22Rv1 (cell line): ENCODE measurements around the gene TRIM27.

ENCODE experiments used
- ZFX ChIP-seq: fragments of 450-650 bp; IDR thresholded peaks from 2 replicates; pipeline ENCODE4 v1.6.1; 2017; ENCODE audit warnings: antibody characterized with exemption, borderline replicate concordance
- TF ChIP-seq, protein P1 (sequence below): fragments of 450-650 bp; IDR thresholded peaks from 2 replicates; pipeline ENCODE4 v1.5.1; 2017; ENCODE audit warnings: mild to moderate bottlenecking

DNA sequence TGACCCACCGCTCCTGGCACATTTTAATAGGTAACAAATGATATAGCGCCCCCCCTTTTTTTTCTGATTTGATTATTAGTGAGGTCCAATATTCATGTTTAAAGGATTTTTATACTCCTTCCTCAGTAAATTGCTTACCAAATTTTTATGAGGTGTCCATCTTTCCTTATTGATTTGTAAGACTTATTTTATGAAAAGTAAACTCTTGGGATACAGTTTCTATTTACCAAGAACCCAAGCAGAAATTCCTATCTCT is 25.1 kb downstream of the TRIM27 start:
- TF ChIP-seq, protein P1, sequence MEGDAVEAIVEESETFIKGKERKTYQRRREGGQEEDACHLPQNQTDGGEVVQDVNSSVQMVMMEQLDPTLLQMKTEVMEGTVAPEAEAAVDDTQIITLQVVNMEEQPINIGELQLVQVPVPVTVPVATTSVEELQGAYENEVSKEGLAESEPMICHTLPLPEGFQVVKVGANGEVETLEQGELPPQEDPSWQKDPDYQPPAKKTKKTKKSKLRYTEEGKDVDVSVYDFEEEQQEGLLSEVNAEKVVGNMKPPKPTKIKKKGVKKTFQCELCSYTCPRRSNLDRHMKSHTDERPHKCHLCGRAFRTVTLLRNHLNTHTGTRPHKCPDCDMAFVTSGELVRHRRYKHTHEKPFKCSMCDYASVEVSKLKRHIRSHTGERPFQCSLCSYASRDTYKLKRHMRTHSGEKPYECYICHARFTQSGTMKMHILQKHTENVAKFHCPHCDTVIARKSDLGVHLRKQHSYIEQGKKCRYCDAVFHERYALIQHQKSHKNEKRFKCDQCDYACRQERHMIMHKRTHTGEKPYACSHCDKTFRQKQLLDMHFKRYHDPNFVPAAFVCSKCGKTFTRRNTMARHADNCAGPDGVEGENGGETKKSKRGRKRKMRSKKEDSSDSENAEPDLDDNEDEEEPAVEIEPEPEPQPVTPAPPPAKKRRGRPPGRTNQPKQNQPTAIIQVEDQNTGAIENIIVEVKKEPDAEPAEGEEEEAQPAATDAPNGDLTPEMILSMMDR = no peak
- no peak for TF ChIP-seq ZFX
